Measurements from ENCODE around the gene SIK3. TPM values are rescaled to one million over a fixed set of nuclear protein-coding genes. Genes with fewer than 3 reads are reported as not detected.
A peak's percentile ranks its signal among the peaks of the same experiment; 100 is the strongest.
"Not testable (repeated sequence)": the region's sequence is repeated elsewhere in the genome, so short reads cannot be mapped to it uniquely, and the experiment has no call there.

Gene SIK3
- total RNA-seq, 1 donor: 107 TPM

DNA sequence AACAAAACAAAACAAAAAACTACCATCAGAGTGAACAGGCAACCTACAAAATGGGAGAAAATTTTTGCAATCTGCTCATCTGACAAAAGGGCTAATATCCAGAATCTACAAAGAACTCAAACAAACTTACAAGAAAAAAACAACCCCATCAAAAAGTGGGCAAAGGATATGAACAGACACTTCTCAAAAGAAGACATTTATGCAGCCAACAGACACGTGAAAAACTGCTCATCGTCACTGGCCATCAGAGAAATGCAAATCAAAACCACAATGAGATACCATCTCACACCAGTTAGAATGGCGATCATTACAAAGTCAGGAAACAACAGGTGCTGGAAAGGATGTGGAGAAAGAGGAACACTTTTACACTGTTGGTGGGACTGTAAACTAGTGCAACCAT, 14.3 kb upstream of the SIK3 start:
- DNase-seq (ENCODE audit: low read depth in 2 of 3, low spot score in 2 of 3): not testable (repeated sequence)

DNA sequence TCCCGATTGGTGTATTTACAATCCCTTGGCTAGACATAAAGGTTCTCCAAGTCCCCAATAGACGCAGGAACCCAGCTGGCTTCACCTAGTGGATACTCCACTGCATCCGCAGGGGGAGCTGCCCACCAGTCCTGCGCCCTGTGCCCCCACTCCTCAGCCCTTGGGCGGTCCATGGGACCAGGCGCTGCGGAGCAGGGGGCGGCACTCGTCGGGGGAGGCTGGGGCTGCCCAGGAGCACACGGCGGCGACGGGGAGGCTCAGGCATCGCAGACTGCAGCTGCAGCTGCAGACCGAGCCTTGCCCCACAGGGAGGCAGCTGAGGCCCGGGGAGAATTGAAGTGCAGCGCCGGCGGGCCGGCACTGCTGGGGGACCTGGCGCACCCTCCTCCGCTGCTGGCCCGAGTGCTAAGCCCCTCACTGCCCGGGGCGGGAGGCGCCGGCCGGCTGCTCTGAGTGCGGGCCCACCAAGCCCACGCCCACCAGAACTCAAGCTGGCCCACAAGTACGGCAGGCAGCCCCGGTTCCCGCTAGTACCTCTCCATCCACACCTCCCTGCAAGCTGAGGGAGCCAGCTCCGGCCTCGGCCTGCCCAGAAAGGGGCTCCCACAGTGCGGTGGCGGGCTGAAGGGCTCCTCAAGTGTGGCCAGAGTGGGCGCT, 12.2 kb upstream of the SIK3 start:
- DNase-seq (ENCODE audit: low read depth in 2 of 3, low spot score in 2 of 3): no peak

DNA sequence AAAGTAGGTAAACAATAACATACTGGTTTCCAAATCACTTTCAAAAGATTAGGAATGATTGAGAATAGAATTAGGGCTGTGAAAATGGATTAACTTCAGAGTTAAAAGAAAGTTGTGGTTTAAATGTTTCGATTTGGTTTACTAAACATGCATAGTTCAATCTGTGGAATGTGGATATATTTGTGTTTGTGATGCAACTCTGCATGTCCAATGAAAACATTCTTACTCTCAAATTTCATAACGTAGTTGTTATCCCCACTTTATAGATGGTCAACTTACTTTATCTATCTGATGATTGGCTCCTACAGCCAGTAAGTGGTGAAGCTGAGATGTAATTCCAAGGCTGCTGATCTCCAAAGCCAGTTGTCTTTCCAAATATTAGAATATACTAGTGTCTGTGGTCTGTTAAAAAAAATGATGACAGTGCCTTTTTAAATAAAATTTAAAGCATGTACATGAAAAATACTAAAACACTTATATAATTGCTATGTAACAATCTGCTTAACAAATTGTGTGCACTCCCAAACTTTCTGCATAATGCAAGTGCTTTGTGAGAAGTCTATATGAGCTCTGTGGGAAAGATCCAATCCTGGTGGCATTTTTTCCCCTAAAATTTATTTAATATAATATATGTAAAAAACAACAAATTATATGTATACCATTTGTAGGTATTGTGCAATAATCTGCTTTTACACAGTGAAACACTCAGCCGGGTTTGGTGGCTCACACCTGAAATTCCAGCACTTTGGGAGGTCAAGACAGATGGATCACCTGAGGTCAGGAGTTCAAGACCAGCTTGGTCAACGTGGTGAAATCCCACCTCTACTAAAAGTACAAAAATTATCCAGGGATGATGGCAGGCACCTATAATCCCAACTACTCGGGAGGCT, 9.7 kb upstream of the SIK3 start:
- no peak for DNase-seq (ENCODE audit: low read depth in 2 of 3, low spot score in 2 of 3)

DNA sequence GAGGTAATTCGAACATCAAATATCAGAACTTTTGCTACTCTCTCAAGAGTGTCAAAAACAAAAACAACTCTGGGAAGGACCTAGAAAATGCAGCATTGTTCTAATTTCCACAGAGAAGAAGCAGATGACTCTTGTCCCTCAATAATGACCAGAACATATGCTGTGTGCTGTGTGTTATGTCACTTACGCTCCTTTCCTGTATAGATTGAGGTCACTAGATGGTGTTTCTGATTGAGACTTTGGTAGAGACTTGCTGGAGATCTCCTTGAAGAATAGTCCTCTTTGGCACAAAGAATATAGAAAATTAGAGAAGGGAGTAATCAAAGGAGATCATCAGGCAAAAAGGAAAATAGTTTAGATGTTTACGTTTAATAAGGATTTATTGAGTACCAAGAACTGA, 2.3 kb upstream of the SIK3 start:
- no peak for DNase-seq (ENCODE audit: low read depth in 2 of 3, low spot score in 2 of 3)

DNA sequence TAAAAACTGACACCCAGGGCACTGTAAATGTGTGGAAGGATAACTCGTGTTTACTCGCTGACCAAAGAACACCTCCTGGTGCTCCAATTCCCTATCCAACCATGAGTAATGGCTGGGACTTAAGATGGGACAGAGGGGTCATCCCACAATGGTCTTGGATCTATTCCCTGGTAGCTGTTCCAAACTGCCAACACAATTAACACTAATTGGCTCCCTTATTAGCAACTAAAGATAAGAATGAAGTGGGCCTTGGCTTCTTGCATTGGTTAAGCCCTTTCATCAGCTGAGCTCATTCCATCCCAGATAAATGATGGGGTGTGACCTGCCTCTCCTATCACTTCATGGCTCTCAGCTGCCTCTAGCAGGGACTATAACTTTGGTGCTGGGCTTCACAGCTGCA, 1.5 kb upstream of the SIK3 start:
- DNase-seq (ENCODE audit: low read depth in 2 of 3, low spot score in 2 of 3): no peak

DNA sequence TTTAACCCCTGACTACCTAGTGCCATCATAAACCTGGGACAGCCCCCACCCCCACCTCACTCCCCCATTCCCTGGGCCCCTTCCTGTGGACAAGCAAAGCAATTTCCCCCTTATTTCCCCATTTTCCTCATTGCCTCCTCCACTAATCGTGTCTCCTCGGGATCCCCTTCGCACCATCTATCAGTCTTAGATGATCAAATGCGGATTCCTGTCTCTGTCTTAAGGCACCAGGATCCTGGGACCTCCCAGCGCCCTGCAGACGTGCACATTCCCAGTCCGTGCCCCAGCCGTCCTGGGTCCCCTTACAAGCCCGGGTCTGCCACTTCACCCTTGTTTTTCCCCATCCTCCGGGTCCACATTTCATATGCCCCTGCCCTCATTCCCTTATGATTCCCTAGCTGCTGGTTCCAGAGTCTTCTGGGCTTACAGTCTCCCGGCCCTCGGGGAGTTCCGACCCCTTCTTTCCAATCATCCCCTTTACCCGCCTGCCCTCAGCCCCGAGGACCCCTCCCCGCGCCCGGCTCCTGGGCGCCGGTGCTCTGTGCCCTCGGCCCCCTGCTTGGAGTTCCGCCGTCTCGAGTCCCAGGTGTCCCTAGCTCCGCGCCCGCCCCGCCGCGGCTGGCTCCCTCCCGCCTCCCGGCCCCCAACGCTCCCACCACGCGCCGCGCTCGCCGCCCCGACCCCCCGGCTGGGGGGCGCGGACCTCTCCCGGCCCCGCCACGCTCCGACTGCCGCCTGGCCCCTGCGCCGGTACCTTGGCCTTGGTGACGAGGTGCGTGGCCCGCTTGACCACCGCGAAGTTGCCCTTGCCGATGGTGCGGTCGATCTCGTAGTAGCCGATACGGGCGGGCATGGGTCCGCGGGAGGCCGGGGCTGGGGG, 599 bp downstream of the SIK3 start:
- peak in 1 of 3 donors; percentile 40 for DNase-seq (ENCODE audit: low read depth in 2 of 3, low spot score in 2 of 3)

DNA sequence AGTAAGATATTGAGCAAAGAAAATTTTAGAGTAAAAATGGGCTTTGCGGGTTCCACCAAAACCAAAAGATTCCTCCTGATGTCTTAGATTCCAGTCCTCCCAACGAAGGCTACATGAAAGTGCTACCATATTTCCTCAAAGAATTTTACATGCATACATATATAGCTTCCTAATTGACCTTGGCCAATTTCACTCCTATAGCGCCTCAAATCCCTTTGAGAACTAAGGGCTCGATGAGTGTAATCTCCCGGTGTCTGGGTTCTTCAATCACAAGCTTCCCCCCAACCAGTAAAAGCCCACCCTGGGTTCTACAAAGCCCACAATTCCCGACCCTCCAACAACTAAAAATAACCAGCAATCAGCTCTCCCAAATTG, 1.2 kb downstream of the SIK3 start:
- no peak for DNase-seq (ENCODE audit: low read depth in 2 of 3, low spot score in 2 of 3)

DNA sequence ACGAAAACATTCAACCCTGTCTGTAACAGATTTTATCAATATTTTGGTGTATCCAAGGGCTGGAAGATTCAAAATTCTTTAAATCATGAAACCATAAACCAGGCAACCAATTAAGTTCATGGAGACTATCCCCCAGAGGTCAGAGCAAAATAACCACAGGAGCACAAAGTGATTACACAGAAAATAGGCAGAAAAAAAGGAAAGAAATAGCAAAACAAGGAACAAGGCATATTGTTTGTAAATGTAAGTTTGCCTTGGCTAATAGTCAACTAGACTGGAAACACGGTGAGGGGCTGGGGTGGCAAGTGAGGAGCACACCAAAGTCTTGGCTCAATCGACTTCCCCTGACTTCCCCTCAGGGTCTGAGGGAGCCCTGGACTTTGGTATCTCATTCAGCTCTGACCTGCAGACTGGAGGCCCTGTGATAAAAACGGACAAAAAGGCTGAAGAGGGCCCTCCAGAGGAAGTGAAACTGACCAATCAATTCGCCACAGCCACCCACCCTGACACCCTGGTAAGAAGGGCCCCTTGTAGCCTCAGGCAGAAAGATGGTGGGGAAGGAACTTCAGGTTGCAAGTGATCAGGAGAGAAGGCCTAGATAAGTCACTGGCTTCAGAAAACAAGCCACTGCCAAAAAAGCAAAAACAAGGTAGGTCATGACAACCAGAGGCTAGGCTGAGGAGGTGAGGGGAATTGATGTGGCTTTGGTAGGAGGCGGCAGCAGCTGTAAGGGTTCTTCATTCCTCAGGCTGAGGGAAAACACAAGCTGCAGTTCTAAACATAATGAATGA, 1.8 kb downstream of the SIK3 start:
- DNase-seq (ENCODE audit: low read depth in 2 of 3, low spot score in 2 of 3): peak in 1 of 3 donors; percentile 34

DNA sequence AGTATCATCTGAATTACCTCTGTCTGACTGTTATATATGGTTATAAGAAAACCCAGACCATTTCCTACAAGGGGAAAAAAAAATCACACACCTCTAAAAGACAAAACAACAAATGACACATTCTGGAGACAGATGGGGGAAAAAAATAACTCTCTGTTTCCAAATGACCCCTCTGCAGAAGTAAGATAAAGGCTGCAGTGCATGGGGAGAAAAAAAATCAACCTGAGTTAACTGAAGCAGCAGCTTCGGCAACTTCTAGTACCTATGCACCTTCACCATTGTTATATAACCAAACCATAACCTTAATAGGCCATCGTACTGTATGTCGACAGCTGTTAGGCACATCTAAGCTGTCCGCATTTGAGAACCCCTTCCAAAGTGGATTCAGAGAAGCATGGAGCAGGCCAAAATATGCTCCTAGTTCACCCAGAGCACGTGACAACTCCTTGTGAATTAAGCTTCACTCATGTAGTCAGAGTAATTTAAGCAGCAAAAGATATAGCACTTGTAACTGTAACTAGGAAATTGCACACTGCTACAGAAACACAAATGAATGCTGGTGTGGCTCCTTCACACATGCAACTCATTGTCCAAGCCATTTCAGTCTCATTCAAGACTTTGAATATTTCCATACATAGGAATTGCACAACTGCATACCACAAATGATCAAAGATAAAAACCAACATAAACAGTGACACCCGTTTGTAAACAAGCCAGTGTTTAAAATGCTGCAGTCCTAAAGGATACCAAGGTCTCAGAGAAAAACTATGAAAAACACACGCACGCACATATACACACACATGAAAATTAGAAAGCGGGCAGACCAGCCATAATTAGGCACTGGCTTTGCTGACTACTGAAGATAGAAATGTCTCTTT, 2.7 kb downstream of the SIK3 start:
- peak in 1 of 3 donors; percentile 48 for DNase-seq (ENCODE audit: low read depth in 2 of 3, low spot score in 2 of 3)

DNA sequence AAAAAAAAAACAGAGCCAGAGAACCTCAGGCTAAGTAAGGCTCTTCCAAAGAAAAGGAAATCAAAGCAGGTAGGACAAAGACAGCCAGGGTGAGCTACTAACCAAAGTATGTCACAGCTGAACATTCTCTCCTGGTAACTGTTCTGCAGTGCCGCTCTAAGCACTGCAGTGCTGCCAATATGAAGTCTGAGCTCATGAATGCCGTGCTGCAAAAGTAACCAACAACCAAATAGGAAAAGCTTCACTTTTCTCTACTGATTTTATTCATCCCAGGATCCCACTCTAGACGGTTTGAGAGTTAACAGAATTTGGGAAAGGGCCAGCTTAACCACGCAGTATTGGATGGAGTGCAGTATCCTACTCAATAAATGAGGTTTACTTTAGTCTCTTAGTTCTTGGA, 3.5 kb downstream of the SIK3 start:
- no peak for DNase-seq (ENCODE audit: low read depth in 2 of 3, low spot score in 2 of 3)

DNA sequence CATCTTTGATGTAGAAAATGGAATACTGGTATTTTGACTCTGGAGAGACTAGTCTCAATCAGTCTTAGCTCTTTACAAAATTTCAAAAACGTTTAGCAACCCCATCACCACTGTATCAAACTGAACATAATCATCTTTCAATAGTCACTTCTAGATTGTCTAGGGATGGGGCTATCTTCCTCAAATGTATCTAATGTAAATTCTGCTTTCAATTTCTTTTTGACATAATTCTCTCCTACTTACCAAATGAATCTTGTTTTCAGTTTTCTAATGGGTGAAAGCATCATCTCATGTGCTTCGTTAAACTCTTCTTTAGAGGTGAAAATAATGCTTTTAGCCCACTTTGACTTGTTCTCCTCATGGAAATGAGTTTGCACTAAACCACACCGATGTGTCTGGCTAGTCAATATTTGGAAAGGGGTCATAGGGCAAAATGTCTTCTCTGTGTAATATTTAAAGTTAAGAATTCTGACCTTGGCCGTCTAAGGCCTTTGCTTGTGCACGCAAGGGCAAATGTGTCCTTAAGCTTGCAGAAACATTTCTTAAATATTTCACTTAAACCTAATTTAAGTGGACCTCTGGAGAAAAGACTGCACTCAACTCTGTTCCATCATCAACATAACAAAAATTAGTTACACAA, 5.2 kb downstream of the SIK3 start:
- DNase-seq (ENCODE audit: low read depth in 2 of 3, low spot score in 2 of 3): no peak

DNA sequence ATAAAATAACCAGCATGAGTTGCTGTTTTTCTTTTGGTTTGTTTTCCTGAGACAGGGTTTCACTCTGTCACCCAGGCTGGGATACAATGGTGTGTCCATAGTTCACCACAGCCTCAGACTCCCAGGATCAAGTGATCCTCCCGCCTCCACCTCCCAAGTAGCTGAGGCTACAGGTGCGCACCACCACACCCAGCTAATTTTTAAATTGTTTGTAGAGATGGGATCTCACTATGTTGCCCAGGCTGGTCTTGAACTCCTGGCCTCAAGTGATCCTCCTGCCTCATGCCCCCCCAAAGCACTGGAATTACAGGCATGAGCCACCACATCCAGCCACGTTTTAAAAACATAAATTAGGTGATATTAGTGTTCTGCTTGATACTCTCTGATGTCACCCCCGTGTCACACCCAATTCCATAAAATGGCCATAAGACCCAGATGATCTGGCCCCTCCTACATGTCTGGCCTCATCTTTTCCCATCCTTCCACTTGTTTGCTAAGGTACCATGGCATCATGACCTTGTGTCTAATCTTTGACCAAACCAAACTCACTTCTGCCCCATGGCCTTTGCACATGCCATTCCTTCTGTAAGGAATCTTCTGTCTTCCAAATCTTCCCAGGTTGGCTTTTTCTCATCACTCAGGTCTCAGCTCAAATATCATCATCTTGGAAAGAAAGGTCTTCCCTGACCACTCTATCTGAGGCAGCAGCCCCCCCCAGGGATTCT, 6.3 kb downstream of the SIK3 start:
- DNase-seq (ENCODE audit: low read depth in 2 of 3, low spot score in 2 of 3): no peak

DNA sequence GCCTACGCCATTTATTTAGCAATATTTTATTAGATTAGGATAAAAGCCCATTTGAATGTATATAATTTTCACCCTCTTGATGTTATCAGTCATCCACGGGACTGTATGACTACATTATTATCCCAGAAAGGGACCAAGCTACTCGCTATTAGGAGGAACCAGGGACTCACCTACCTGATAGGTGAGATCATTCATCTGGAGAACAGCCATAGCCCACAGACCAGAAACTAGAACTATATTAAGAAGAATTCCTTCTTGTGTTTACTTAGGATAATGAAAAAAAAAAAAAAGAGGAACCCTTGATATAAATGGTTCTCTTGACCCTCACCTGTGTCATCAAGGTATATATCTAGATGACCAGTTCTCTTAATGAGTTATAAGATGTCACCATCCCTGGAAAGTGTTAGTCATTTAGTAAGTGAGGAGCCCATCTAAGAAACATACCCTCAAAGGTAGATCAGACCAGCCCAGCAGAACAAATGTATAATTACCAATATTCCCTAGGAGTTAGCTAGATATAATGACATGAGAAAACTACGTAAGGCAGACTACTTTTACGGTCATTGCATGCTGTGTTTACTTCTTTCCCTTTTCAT, 8.0 kb downstream of the SIK3 start:
- no peak for DNase-seq (ENCODE audit: low read depth in 2 of 3, low spot score in 2 of 3)

DNA sequence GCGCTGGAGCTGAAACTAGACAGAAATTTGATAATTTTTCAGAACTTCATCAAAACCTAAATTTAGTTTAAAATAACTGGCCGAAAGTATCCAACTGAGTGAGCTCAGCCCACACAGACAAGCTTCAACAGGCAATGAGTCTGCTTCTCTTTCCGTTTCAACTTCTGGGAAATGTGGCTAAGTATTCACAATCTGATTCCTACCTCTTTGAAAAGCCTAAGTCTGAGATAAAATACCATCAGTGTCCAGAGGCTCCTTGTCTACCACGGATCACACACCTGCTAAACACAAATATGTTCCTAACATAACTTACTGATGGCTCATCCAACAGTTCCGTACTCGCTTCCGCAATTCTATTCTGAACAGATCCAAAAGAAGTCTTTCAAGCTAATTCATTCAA, 8.5 kb downstream of the SIK3 start:
- no peak for DNase-seq (ENCODE audit: low read depth in 2 of 3, low spot score in 2 of 3)

DNA sequence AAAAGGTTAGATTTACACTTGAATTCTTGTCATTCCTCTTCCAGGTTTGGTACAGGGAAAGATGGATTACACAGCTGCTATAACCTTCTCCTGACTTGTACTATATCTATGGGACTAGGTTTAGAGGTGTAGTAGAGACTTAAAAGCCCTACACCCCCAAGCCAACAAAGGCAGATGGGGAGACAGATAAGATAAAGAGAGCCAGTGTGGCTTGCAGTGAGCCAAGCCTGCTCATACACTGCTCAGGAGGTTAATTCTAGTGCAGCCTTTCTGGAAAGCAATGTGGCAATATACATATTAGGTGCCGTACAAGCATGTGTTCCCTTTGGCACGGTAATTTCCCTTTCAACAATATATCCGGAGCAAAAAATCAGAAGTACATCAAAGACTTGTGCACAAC, 10.8 kb downstream of the SIK3 start:
- no peak for DNase-seq (ENCODE audit: low read depth in 2 of 3, low spot score in 2 of 3)

DNA sequence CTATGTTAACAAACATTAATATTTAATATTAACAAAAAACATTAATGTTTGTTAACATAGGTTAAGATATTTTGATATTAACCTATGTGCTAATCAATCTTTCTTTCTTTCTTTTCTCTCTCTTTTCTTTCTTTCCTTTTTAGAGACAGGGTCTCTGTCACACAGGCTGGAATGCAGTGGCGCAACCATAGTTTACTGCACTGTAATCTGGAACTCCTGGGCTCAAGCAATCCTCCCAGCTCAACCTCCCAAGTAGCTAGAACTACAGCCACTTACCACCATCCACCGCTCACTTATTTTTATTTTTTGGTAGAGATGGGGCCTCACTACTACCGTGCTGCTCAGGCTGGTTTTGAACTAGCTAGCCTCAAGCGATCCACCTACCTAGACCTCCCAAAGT, 13.2 kb downstream of the SIK3 start:
- DNase-seq (ENCODE audit: low read depth in 2 of 3, low spot score in 2 of 3): no peak

DNA sequence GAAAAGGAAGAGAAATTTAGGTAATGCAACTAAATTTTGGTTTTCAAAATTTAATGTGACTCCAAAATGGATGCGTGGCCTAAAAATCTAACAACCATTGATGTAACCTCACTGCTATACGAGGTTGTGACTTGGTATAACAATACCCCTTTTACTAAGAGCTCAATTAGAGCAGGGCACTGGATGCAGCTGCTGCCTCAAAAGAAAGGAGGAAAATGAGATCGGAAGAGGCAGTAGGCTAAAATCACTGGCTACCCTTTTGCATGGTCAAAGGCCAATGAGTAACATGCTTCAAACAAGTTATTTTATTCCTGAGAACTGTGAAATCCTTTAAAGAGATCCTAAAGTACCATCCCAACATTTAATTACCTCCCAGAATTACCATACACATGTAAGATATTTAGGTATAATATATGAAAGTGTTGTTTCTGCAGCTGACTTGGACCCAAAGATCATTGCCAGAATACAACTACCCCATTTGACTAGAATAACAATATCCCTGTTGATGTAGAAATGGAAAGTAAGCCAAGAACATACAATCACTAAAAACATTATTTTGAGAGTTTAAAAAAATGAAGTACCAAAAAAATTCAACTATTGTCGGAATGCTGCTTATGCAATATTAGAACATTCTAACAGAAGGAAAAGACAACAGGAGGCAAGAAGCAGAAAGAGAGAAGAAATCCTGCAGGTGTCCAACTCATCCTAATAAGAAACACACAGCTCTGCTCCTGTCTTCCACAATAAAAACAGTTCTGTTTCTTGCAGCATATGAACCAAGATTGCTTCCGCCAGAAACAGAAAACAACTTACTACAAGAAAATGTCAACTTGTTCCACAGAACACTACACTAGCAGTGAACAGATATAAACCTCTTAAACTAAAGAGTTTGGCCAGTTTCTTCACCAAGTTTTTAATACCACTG, 15.0 kb downstream of the SIK3 start:
- no peak for DNase-seq (ENCODE audit: low read depth in 2 of 3, low spot score in 2 of 3)
